ENCODE data around the gene LHX3. TPM values are rescaled to one million over a fixed set of nuclear protein-coding genes. Genes with fewer than 3 reads are reported as not detected.

The LHX3 gene
- polyA plus RNA-seq, 3 donors = not detected

DNA sequence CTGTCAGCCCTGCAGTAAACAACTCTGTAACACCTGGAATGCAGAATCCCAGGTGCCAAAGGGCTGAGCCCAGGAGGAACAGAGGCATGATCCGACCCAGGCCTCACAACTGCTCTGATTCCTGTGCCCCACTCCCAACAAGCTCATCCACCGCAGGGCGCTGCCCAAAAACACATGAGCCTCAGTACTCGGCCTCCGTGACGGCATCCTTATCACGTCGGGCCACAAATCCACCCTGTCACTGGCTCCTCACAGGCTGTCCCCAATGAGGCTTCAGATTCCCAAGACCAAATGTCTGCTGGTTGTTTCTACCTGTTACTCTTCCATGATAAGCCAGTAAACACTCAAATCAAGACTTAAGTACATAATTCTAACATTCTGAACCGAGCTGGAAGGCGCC lies 25.4 kb upstream of the LHX3 start:
- no peak for DNase-seq (ENCODE audit: extremely low read depth in 1 of 11, low read depth in 9 of 11, low spot score in 4 of 11)

DNA sequence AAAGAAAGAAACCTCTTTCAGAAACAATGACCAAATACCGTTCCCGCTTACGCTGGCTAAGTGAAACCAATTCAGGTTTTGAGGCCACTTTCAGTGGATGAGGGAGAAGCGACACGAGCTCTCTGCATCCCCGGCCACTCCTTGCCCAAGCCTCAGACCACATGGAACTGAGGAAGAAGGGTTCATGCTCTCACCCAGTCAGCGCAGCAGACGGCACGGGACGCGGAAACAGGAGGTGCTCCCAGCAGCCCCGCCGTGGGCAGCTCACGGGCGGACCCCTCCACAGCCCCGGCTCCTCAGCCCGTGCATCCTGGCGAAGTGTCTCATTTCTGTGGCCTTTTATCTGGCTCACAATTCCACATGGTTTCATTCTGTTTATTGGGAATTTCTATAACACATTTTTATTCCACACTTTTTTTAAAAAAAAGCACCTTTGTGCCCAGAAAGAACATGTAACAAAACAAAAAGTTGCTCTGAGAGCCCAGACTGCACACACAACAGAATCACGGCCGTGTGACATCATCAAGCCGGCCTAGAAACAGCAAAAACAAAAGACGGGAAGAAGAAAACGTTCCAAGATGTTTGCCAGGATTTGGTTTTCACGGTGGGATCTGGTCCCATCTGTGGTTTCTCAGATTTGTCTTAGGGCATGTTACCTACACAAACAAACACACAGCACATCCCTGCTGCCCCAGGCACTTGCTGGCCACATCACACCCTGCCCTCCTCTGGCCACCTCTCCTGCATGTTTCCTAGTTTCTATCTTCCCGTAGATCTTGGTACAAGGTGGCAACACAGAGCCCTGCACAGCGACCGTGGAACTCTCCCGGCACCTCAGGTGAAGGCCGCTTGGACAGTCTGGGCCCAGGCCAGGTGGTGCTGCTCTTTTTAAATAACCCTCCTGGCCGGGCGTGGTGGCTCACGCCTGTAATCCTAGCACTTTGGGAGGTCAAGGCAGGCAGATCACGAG lies 24.5 kb upstream of the LHX3 start:
- no peak for DNase-seq (ENCODE audit: extremely low read depth in 1 of 11, low read depth in 9 of 11, low spot score in 4 of 11)

DNA sequence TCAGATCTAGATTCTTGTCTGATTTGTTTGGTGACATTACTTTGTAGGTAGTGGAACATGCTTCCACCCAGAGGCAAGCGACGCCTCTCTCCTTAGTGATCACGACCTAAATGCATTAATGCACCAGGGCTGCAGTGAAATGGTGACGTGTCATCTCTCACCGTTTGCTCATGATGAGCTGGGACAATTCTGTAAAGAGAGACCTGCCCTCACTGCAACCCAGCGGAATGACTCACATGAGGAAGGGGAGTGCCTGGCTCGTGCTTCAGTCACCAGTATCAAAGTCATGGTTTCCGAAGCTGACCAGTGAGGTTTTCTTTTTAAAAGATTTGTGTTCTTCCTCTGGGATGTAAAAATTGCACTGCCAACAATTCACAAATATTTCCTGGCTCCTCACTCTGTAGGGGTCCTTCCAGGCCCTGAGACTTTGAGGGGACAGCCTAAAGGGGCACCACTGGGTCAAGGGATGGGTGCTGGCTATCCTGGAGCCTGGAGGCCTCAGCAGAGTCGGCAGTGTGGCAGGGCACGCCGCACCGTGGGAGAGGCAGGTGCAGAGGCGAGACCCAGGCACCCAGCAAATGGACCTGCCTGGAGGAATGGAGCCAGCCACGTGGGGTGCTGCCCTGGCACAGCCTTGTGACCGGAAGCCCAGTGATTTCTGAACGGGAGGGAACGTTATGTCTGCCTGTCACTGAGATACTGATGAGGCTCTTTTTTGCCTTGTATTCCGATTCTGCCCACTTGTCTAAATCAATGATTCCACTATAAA lies 23.4 kb upstream of the LHX3 start:
- DNase-seq (ENCODE audit: extremely low read depth in 1 of 11, low read depth in 9 of 11, low spot score in 4 of 11) = no peak

DNA sequence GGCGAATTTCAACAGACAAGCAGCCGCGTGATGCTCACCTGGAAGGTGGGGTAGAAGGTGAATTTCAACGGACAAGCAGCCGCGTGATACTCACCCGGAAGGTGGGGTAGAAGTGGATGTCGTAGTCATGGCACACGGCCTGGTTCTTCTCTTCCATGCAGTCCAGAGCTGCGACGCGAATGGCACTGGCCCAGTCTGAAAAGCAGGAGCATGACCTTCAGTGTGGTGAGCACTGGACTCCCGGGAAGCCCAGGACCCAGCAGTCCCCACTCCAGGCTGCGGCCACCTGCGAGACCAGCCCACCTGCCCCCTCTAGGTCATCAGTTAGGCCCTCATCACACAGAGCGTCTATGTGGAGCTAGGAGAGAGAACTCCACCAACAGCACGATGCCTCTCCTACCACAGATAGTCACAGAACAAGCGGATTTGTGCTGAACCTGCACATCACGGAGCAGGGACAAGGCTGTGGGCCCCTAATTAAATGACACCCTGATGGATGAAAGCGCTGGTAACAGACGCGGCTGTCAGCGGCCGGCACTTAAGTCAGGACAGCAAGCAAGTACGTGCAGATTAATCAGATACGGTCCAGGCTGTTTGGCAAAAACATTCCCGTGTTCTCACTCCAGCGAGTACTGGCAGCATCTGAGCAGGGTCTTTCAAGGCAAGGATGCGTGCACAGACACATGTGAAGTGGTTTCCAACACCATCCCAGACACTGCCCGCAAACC lies 21.9 kb upstream of the LHX3 start:
- no peak for DNase-seq (ENCODE audit: extremely low read depth in 1 of 11, low read depth in 9 of 11, low spot score in 4 of 11)

DNA sequence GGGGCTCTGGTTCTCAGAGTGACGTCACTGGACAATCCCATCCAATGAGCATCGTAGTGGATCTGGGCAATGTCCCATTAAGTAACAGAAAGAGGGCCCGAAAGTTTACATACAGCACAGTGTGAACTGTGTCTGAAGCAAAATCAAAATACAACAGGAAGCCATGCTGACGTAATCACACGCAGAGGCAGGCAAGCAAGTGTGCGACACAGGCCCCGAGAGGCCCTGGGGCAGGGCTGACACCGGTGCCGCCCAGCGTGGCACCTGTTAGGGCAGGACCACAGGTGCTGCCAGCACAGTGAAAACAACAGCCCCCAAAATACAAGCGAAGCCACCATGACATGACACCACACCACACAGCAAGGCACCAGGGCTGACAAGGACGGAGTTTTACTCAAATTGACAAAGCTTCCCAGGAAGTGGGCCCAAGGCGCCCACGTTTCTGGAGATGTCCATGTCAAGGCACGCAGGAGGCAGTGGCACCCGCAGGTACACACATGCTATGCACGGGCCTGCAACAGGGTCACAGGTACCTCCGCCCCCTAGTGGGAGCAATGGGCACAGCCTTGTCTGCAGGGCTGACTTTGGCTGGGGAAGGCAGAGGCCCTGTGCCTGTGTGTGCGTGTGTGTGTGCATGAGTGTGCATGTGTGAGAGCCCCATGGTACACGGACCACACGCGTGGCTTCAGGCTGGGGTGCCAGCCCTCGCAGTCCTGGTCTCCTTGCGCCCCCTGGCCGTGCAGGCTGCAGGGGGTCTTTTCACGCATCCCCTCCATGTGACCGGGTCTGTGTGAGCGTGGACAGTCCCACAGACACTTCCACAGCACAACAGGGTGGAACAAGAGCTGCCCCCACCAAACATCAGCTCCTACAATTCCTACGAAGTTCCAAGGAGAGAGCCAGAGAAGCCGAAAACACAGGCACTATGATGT lies 21.1 kb upstream of the LHX3 start:
- DNase-seq (ENCODE audit: extremely low read depth in 1 of 11, low read depth in 9 of 11, low spot score in 4 of 11) = peak in 1 of 11 donors; percentile 38

DNA sequence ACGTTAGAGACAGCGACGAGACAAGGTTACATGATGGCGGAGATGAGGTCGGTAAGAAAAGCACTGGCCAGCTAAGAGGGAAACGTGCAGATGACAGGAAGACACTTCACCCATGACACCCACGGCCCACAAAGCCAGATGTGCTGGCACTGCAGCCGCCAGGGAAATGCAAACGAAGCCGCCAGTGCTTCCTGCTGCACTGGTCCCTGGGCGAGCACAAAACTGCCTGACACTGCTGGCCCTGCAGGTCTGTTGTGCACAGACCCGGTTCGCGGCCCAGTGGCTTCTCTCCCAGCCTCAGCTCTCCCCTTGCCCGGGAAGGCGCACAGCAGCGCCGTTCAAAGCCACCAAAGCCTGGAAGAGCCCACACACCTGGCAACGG lies 20.4 kb upstream of the LHX3 start:
- DNase-seq (ENCODE audit: extremely low read depth in 1 of 11, low read depth in 9 of 11, low spot score in 4 of 11) = no peak

DNA sequence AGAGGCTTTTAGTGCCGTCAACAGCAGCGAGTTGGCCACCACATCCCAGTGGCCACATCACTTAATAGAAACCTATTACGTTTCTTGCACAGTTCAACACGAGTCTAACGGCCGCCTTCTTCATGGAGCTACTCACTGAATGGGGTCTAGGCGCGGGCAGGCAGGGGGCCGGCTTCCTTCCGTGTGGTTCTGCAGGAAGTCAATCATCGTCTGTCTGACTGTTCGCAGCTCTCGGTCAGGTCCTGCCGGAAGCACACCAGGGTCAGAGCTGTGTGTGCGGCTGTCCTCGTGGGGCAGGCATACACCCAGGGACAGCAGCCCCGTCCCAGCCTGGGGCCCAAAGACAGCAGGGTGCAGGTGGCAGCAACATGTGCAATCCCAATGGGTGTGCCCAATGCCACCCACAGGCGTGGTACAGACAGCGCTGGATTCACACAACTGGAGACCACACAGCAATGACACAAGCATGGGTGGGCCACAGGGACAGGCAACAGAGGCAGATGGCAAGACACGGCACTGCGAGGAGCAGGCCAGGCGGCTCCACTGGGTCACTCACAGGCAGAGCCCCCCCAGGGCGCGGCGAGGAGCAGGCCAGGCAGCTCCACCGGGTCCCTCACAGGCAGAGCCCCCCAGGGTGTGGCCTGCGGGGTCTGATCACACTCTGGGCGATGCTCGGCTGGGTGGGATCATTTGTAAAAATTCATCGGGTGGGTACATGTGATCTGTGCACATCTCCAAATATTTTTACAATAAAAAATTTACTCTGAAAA lies 19.1 kb upstream of the LHX3 start:
- DNase-seq (ENCODE audit: extremely low read depth in 1 of 11, low read depth in 9 of 11, low spot score in 4 of 11) = no peak

DNA sequence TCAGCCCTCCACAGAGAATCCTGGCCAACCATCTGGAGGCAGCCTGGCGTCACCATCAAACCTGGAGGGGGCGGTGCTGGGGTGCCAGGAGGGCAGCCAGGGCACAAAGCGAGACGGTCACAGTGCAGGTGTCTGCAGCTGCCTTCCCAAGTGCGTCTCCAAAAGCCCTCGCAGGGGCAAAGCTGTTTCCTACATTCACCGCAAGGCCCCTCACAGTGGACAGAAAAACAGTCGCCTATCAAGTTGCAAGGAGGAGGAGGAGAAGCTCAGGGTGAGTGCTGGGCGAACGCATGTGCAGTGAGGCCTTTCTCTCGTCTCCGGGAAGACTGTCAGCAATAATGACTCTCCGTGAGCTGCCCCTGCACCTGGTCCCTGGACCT lies 18.0 kb upstream of the LHX3 start:
- peak in 2 of 11 donors; percentile 30 to 43 for DNase-seq (ENCODE audit: extremely low read depth in 1 of 11, low read depth in 9 of 11, low spot score in 4 of 11)

DNA sequence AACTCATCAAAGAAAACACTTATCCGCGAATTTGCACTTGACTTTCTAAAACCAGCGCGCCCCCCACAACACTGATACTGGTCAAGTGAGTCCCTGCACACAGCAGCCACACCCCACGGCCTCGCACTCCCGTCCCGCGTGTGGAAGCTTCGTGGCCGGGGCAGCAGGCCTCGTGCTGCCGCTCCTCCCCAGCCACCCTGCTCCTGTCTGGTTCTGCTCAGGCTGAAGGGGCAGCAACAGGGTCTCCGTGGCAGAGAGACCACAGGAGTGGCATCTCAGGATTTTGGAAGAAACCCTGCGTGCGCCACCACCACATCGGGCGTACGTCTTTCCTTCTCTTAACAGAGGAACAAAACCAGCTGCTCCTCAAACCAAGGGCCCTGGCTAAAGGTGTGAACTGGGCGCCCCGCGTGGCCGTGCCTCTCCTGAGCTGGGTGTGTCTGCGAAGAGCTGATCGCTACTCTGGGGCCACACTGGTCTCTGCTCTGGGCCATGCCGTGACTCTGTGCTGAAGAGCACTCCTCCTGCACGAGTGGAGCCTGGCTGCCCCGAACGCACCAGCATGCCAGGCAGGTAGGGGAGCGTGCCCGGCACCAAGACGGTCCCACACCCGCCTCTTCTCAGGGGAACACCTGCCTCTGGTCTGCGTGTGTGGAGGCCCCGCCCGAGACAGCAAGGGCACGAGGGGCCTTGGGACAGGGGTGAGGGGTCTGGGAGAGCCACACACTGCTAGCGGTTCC lies 17.4 kb upstream of the LHX3 start:
- DNase-seq (ENCODE audit: extremely low read depth in 1 of 11, low read depth in 9 of 11, low spot score in 4 of 11) = no peak

DNA sequence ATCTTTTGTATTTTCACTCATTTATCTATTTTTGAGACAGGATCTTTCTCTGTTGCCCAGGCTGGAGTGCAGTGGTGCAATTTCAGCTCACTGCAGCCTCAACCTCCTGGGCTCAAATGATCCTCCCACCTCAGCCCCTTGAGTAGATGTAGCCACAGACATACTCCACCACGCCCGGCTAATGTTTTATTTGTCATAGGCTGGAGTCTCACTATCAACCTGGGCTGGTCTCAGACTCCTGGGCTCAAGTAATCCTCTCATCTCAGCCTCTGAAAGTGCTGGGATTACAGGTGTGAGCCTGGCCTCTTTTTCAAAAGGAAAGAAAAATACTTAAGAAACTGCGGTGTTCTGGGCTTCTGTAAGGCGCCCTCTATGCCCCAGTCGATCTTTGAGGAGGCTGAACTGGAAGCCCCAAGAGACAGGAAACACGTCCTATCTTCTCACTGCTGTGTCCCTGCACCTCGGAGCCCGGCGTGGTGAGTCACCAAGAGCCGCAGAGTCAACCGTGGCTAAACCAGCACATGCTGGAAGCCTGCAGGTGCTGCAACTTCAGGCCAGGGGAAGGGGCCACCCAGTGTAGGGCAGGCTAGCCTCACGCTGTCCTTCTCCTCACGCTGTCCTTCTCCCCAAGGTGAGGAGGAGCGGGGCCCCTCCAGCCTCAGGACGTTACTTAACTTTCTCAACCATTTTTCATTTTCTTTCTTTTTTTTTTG lies 15.2 kb upstream of the LHX3 start:
- no peak for DNase-seq (ENCODE audit: extremely low read depth in 1 of 11, low read depth in 9 of 11, low spot score in 4 of 11)

DNA sequence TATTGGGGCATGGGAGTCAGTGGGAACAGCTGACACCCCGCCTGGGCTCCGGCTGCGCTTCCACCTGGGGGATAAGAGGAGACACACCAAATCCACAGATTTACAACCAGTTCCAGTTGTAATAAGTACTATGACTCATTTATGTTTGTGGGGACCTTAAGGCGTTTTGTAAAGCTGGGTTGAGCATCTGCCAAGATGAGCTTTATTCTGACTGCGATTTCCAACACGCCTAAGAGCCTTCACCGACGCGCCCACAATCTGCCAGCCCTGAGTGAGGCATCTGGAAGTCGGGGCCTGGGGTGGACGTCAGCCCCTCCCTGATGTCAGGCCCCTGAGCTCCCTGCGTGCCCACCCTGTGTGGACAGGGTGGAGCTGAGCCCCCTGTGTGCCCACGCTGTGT lies 14.3 kb upstream of the LHX3 start:
- DNase-seq (ENCODE audit: extremely low read depth in 1 of 11, low read depth in 9 of 11, low spot score in 4 of 11) = no peak

DNA sequence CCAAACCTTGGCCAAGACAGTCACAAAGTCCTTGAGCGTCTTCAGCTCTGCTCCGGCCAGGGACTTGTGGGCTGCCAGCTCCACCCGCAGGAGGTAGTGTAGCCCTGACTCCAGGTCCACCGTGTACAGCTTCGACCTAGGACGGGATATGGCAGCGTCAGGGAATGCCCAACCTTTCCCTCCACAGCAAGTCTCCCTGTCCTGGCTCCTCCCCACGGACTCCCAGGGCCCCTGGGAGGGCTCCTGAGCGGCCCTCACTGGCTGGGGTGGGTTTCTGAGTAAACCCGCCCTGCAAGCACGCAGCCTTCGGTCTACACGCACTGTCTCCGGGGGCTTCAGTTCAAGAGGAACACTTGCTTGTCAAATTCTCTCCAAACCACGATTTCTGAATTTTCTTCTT lies 13.7 kb upstream of the LHX3 start:
- DNase-seq (ENCODE audit: extremely low read depth in 1 of 11, low read depth in 9 of 11, low spot score in 4 of 11) = no peak

DNA sequence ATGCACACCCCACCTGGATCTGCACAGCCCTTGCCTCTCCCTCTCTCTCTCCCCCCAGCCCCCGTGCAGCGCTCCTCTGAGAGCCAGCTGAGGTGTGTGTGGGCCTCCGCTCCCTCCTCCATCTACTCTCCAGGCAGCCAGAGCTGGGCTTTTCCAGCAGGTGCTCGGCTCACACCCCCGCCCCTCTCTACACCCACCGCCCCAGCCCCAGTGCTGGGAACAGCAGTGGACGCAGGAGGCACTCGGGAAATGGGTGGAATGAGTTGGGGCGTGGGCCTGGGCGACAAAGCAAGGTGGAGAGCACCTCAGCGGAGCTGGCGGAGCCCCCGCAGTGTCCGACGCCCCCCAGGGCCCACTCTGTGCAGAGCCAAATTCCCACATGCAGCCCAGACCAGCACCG lies 13.3 kb upstream of the LHX3 start:
- DNase-seq (ENCODE audit: extremely low read depth in 1 of 11, low read depth in 9 of 11, low spot score in 4 of 11) = no peak

DNA sequence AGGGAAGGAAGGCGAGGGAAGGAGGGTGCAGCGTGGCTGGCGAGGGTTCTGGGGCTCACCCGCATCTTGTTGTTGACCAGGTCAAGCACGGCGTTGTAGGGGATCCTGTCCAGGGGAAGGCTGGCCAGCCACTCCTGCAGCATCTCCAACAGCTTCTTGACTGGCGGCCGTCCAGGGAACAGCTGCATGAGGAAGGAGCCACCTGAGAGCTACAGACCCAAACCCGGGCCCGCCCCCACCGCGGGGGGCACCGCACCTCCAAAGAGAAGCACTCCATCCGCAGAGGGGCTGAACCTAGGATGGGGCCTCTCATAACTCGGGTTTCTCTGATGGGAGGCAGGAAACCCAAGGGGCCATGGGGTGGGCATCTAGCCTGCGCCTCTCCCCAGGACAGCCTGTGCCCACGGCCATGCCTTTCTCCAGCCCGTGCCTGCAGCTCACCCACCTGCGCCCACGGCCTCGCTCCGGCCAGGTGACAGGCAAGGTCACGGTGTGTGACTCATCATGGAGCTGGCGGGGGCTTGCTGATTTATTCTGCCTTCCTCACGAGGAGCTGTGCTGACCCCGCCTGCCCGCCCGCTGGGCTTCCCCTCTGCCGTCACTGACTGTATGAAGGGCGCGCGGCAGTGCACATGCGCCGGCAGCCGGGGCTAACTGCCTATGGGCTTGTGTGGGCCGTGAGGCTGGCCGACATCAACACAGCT lies 11.8 kb upstream of the LHX3 start:
- DNase-seq (ENCODE audit: extremely low read depth in 1 of 11, low read depth in 9 of 11, low spot score in 4 of 11) = no peak

DNA sequence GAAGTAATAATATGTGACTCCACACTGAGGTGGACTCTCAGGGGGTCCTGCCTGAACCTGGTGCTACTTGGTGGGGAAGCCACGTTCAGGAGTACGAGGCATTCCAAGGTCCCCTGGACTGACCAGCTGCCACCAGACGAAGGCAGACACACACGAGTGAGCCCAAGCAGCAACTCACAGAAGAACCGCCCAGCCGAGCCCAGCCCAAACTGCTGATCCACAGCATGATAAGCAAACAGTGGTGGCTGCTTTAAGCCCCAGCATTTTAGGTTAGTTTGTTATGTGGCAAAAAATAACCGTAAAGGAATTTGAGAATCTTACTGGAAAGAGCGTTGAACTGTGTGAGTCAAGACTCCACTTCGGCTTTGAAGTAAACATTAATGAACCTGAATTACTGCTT lies 8.8 kb upstream of the LHX3 start:
- no peak for DNase-seq (ENCODE audit: extremely low read depth in 1 of 11, low read depth in 9 of 11, low spot score in 4 of 11)

DNA sequence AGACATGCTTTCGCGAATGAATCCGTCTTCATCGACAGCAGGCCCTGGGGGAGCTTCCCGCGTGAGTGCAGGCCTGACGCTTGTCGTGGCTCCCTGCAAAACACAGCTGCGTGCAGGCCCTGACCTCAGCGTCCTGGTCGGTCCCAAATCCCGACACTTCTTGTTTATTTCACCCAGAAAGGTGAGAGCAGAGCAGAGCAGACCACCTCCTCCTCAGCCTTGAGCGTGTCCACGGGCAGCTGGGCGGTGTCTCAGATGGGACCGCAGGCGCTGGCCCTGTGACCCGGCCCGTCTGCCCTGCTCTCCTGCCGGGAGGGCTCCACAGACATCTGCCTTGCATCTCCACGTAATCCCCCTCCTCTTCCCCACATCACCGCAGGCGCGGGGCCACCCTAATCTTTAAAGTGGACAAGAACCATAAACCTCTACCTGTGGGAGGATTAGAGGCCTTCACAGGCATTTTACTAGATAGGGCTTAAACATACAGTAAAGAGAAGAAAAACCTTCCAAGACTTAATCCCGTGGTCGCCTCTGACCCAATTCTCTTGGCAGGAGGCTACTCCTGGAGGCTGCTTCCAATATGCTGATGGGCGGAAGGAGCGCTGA lies 7.5 kb upstream of the LHX3 start:
- no peak for DNase-seq (ENCODE audit: extremely low read depth in 1 of 11, low read depth in 9 of 11, low spot score in 4 of 11)

Data from renal cortex interstitium (tissue), 11 donors.